Brain microvascular endothelial cell (primary cell): ENCODE results near the gene CDH23.

Experiments used
- DNase-seq: peaks from one replicate; pipeline ENCODE4 v3.0.0-alpha.2; 2020
- H3K27ac ChIP-seq: fragments of 250-450 bp; sonication (Bioruptor Pico); 2 replicates; pipeline ENCODE4 v1.5.1; 2020; ENCODE audit warnings: mild to moderate bottlenecking, moderate library complexity
- H3K27me3 ChIP-seq: fragments of 250-450 bp; sonication (Bioruptor Pico); replicated peaks from 2 replicates; pipeline ENCODE4 v1.5.1; 2020; ENCODE audit warnings: mild to moderate bottlenecking
- H3K36me3 ChIP-seq: fragments of 250-450 bp; sonication (Bioruptor Pico); replicated peaks from 2 replicates; pipeline ENCODE4 v1.5.1; 2020; ENCODE audit warnings: mild to moderate bottlenecking
- H3K4me3 ChIP-seq: 2 replicates; pipeline ENCODE4 v1.5.1; 2011; ENCODE audit warnings: low read depth, mild to moderate bottlenecking, control low read depth, low read length, moderate library complexity
- CTCF ChIP-seq: IDR thresholded peaks from 2 replicates; pipeline ENCODE4 v1.5.1; 2011; ENCODE audit warnings: low read depth, mild to moderate bottlenecking, moderate library complexity, low read length, control low read depth, inconsistent platforms; ENCODE audit errors: missing control alignments
- in situ Hi-C: cut with HindIII; loops from 2 replicates; pipeline ENCODE4 v1.10.0; 2017; ENCODE audit warnings: low sequenced_read_pairs, low pct_ligation_motif_present

Gene CDH23

GRCh38 chr10:71708897-71709882, 312.5 kb downstream of the CDH23 start:
- H3K36me3 ChIP-seq: no peaks in the 10 kb centered on the region
- H3K4me3 ChIP-seq: no peak overlapping the region
- H3K27me3 ChIP-seq: no peaks in the 10 kb centered on the region
- H3K27ac ChIP-seq: no peak overlapping the region
- in situ Hi-C loops: no loop called here
- no peak for DNase-seq
- no peak for TF ChIP-seq CTCF

- H3K4me3 ChIP-seq: no peak overlapping the region
- H3K27me3 ChIP-seq: no peaks in the 10 kb centered on the region
- in situ Hi-C loops: no loop called here
- DNase-seq: no peak
- H3K36me3 ChIP-seq: no peaks in the 10 kb centered on the region
- H3K27ac ChIP-seq: no peak overlapping the region
- no peak for TF ChIP-seq CTCF
These were observed 313.8 kb downstream of the CDH23 start for GRCh38 chr10:71710519-71710918.

- no peaks in the 10 kb centered on the region for H3K27me3 ChIP-seq
- peak; percentile 19 for DNase-seq
- H3K27ac ChIP-seq: no peak overlapping the region
- no peak for TF ChIP-seq CTCF
- H3K36me3 ChIP-seq: no peaks in the 10 kb centered on the region
- H3K4me3 ChIP-seq: no peak overlapping the region
- in situ Hi-C loops: no loop called here
These were observed 314.4 kb downstream of the CDH23 start for GRCh38 chr10:71711052-71711623.

- no peak overlapping the region for H3K27ac ChIP-seq
- H3K27me3 ChIP-seq: no peaks in the 10 kb centered on the region
- in situ Hi-C loops: no loop called here
- H3K4me3 ChIP-seq: no peak overlapping the region
- no peaks in the 10 kb centered on the region for H3K36me3 ChIP-seq
- no peak for DNase-seq
- no peak for TF ChIP-seq CTCF
These were observed 315.4 kb downstream of the CDH23 start for GRCh38 chr10:71712170-71712569.

GRCh38 chr10:71712572-71713134, 315.9 kb downstream of the CDH23 start:
- in situ Hi-C loops: no loop called here
- Histone ChIP-seq H3K27ac (no peak overlapping the region), H3K36me3 (no peaks in the 10 kb centered on the region), H3K4me3 (no peak overlapping the region), H3K27me3 (no peaks in the 10 kb centered on the region)
- DNase-seq: no peak
- TF ChIP-seq CTCF: no peak
